Epidermal melanocyte (primary cell): Measurements from ENCODE around the gene FNTB.

Source experiments
- DNase-seq: peaks from one replicate; pipeline ENCODE4 v3.0.0; 2011; ENCODE audit warnings: low spot score; ENCODE audit not compliant: insufficient read length

The FNTB gene

DNA sequence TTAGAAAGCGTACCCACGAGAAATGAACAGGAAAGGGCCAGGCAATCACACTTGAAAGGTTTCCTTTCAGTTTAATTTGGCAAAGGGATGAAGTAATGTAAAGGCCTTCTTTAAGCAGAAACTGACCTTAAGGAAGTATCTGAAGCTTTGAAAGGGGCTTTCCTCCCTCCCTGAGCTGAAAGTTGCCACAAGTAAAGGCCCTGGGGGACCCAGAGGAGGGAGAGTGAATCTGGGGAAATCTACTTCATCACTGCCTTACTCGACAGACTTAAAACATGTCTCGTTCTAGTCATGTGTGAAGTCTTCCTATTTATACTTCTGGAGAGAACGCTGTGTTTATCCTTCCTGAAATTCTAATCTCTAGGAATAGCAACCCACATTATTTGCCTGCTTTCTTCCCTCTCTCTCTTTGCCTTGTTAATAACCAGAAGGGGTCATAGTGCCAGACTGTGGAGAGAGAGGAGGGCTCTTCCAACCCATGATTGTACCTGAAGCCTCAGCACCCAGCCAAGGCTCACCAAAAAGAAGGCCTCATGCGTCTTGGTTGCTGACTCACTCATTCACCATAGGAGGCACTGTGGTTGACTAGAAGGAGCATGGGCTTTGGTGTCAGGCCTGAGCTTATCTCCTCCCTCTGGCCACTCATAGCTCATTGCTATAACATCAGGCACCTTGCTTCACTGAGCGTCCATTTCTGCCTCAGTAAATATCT is 33.9 kb upstream of the FNTB start:
- no peak for DNase-seq

DNA sequence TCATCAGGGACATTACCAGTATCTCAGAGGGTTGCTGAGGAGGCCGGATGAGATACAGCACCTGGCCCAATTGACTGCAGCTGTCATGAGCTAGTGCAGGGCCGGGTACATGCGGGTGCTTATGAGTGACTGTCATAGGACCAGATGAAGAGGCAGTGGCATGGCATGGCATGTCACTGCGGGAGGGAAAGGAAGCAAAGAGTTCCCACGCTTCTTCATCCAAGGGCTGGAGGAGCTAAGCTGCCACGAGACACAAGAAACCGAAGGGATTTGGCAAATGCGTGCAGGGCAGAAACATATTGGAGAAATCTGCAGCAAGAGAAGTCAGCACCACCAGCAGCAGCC is 33.4 kb upstream of the FNTB start:
- DNase-seq, result no peak

DNA sequence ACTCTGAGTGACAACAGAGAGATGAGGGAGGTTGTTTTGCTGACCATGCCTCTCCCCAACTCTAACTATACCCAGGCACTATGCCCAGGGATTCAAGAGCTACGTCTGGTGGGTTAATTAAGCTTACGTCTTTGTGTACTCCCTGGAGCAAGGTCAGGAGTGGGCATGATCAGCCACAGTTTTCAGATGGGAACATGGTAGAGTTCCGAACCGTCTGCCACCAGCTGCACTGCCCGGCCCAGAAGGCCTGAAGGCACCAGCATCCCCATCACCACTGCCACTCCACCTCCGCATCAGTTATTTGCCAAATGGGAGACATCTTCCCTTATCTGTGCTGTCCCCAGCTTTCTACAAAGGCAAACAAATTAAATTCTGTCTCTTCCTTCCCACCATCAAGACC is 33.0 kb upstream of the FNTB start:
- no peak for DNase-seq

DNA sequence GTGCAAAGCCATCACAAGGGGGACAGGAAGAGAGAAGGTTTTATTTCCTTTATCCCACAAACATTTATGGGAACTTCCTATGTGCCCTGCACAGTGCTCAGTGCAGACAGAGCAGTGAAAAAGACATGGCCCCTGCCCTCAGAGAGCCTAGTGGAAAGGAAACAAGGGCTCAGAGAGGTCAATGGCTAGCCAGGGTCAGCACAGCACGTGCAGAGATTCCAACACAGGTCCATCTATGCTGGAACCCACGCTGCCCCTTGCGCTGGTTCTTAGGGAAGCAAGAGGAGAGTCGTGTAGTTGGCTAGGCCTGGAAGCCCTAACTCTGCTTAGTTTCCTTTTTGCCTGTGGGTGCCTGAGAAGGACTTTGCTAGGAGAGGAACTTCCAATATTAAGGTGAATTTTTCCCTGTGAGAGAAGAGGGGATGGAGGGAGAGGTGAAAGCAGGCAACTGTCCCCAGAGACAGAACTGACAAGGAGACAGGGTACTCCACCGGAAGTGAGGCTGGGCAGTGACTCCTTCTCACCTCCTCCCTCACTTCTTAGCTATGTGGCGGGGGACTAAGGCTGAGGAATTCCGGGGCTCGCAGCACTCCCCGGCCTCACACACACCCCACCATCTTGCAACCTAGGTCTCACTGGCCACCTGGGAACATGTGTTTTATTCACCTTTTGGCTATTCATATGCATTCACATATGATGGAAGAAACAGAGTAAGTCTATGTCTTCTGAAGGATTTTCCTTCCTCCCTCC is 32.0 kb upstream of the FNTB start:
- no peak for DNase-seq

DNA sequence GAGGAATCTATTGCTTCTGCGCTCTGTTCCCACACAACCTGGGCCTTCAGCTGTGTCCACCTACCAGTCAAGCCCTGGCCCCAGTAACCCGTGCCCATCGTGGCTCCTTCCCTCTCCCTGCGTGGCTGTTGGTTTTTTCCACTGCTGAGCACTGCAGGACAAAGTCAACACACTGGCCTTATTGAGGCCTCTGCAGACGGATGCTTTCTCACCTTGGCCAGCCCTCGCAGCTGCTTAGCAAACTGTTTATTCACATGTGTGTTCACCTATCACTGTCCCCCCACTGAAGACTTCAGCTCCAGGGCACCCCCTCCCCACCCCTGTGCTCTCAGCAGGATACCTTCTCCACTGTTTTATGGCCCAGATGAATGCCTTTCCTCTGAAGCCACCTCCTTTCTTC is 31.4 kb upstream of the FNTB start:
- no peak for DNase-seq

DNA sequence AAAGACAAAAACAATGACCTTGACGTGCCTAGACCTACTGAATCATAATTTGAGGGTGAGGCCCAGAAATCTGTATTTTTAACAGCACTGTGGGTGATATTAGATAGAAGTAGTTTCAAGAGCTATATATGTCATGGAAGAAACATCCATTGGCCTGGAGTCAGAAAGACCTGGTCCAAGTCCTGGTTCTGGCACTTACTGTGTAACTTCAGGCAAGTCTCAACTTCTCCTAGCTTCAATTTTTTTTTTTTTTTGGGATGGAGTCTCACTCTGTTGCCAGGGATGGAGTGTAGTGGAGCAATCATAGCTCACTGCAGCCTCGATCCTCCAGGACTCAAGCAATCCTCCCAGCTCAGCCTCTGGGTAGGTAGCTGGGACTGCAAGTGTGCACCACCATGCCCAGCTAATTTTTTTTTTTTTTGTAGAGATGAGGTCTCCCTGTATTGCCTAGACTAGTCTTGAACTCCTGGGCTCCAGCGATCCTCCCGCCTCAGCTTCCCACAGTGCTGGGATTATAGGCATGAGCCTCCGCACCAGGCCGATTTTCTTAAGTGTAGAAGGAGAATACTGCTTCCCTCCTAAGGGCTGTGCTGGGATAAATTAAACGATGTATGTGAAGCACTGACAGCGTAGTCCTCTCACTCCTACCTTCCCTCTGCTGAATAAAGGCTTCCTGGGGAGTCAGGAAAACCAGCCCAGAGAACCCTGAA is 29.8 kb upstream of the FNTB start:
- no peak for DNase-seq

DNA sequence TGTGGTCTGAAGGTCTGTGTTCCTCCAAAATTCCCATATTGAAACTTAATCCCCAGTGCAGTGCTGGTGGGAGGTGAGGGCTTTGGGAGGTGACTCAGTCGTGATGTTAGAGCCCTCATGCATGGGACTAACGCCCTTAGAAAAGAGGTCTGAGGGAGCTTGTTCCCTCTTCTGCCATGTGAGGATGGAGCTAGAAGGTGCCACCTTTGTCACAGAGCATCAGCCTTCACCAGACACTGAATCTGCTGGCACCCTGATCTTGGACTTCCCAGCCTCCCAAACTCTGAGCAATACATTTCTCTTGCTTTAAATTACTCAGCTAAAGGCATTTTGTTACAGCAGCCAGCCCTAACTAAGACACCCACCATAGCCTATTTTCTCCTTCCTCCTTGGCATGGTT is 28.5 kb upstream of the FNTB start:
- DNase-seq, result no peak

DNA sequence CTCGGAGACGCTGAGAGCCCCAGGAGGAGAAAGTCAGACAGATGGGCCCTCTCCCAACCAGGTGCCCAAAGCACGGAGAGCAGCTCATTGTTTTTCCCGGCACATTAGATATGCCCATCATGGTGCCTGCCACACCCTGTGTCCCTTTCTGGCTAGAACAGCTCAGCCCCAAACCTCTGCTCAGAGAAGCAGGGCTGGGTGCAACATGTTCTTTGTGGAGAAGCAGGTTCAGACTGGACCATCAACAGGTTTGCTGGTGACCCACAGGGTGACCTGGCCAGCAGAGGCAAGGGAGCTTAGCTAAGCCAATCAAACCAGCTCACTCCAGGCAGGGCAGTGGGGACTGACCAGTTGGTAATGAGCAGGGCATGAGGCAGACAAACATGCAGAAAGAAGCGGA is 28.0 kb upstream of the FNTB start:
- DNase-seq, result no peak

DNA sequence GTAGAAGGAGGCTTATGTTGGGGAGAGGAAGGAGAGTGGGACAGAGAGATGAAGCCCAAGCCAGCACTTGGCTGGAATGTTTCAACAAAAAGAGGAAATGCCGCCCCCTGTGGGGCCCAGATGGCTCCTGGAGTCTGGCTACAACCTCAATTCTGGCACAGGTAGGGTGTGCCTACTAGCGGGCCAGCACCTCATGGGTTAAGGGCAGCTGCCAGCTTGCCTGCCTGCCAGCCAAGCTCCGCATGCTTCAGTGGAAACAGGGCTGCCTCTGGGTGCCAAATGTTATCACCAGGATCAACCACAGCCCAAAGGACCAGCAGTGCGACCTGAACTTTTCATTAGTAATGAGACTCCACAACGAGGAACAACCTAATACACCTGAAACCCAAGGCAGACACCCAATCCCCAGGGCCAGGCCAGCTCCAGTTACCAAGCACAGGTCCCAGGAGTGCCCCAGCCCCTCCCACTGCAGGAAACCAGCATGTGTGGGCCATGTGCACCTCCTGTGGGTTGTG is 25.9 kb upstream of the FNTB start:
- DNase-seq, result no peak

DNA sequence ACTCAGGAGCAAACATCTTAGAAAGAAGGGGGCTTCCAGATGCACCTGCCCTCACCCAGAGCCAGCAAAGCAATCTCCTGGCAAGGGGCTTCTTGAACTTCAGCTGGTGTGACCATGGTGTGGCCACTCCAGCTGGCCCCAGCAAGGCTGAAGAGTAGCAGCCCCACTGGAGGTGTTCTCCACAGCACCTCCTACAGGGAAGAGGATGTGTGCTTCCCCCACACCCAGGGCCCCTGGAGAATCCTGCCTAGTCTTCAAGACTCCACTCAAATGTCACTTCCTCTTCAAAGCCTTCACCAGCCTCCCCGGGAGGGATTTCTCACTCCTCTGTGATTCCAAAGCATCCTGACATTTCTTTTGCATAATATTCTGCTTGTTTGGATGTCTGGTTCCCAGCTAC is 23.1 kb upstream of the FNTB start:
- DNase-seq, result no peak

DNA sequence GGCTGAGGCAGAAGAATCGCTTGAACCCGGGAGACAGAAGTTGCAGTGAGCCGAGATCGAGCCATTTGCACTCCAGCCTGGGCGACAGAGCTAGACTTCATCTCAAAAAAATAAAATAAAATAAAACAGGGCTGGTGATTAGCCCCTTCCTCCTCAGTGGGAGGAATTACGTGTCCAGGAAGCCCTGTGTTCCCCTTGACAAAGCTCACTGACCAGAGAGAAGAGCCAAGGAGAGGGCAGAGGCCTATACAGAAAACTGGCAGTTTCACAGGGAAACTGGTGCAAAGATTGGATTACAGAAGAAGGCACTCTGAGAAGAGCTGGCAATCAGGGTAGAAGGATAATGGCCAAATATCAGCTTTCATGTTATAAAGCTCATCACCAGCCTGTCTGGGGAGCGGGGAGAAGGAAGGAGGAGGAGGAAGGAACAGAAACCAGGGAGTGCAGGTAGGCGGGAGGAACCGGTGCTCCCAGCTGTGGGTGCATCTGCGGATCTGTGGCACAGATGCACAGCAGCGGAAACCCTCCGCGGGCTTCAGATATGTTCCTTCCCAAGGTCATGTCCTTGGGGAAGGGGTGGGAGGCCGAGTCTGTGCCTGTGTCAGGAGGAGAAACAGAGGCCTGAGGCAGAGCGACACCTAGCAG is 21.2 kb upstream of the FNTB start:
- DNase-seq, result no peak

DNA sequence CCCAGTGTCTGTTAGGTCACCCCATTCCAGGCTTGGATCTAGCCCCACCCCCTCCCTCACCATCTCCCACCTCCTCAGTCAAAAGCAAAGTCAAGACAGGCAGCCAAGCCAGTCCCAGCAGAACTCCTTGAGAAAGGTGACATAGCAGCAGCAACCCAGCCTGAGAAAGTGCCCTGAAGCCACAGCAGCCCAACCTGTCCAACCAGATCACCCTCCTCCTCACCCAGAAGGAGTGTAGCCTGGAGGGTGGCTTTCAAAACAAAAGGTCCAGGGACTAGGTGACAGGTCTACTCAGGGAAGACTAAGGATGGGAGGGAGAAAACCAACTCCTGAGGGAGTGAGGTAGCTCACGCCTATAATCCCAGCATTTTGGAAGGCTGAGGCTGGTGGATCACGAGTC is 19.7 kb upstream of the FNTB start:
- DNase-seq, result no peak

DNA sequence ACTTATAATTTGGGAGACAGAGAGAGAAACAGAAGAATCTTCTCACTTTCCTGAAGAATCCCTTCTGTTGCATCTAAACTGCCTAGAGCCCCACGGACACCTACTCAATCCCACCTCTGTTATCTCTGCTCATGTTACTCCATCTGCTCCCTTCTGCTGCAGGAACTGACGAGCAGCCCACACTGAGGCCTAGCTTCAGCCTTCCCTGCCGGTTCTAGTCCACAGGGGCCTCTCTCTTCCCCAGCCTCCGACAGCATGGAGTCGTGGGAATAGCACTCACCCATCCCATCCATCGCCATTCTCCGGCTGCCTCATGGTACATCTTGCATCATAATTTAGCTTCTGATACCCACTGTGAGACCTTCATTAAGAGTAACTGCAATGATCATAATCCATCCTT is 18.5 kb upstream of the FNTB start:
- no peak for DNase-seq

DNA sequence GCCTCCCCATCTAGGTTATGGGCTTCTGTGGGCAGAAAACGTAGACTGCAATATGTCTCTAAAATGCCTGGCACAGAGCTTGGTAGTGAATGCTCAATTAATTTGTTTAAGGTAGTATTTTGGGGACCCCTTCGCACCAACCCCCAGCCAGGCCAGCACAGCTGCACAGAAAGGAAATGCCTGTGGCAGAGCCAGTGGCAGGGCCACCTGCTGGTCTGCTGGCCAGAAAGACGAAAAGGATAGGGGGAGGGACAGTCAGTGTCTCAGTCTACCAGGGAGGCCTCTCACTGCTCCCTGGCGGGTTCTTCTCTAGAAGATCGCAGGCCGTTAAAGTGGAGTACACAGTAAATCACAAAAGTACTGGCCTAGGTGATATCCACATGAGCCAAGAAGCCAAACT is 18.0 kb upstream of the FNTB start:
- DNase-seq, result no peak

DNA sequence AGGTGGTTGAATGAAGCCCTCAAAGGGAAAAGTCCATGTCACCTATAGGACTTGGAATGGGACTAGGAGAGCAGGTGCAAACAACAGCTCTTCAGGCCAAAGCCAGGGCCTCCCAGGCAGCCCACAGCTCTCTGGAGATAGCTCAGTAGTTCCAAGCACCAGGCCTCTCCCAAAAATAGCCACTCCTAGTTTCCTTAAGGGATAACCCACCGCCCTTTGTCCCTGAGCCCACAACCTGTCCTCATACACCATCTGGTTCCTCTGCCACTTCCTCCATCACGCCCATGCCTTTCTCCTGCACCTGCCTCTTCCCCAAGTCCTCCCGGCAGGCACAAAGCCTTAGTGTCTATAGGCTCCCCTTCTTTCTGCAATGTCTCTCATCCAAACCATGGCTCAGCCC is 16.7 kb upstream of the FNTB start:
- no peak for DNase-seq

DNA sequence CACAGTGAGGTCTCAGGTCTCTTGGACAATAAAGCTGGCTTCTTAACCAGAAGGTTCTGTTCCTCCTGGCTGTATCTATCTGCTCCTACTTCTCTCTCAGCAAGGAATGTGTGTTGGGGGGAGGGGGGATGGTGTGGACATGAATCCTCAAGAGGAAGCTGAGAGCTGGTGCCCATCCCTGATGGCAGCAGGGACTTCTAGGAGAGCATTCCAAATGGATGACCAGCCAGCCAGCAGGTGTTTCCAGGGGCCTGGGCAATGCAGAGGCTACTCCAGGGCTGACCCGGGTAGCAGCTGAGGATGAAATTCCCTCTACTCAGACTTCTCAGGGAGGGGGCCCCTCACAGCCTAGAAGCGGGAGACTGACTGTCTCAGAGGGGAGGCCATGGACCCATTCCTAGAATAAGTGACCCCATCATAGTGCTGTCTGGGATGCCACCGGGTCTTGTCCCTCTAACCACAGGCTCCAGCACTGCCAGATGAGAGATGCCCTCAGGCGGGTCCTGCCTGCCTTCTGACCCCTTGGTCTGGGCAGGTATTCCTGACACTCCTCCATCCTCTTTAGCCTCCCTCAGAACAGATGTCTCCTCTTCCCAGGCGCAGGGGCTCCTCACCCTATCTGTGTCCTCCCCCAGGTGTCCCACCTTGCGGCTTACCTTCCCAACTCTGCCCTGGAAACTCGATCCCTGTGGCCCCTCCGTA is 15.8 kb upstream of the FNTB start:
- no peak for DNase-seq

DNA sequence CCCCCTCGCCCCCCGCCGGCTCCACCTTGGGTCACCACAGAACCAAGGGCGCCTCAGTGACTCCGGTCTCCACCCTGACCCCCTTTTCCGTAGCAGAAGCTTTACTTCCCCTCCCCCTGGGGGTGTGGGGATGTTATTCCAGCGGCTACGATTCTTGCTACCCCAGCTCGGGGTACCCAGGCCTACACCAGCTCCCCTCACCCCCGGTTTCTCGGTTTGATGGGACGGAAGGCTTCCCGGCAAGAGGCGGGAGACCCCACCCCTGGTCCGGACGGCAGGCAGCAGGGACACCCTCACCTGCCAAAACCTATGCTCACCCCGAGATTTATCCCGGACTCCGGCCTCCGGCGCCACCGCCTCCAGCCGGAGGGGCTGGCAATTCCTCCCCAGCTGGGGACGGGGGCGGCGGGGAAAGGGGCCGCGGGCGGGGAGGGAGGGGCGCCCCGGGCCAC is 15.2 kb upstream of the FNTB start:
- no peak for DNase-seq

DNA sequence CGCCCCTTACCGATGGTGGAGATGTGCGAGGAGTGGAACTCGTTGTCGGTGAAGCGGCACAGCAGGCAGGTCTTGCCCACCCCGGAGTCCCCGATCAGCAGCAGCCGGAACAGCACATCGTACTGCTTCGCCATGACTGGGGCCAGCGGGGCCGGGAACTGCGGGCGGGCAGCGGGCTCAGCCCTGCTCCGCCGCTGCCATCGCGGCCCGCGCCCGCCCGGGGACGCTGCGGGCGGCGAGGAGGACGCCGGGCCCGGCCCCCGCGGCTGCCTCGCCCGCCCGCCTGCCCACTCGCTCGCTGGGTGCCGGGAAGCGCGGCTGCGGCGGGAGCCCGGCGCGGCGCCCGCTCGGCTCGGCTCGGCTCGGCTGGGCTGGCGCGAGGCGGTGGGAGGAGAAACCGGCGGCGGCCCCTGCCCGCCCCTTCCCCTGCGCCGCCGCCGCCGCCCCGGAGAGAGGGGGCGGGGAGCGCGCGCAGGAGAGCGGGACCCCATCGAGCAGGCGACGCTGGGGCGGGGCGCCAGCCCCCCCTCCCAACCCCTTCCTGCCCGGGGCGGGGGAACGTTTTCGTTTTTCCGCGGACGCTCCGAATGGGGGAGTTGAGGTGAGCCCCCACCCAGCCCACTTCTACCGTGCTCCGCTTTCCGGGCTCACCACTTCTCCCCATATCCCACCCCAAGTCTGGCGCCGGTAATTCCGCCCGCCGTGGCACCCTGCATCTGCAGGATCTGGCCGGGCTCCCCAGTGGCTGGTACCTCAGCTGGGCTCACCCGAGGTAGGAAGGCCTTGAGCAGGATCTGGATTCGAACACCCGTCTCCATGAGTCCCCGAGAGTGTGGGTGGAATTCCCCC is 14.5 kb upstream of the FNTB start, which contains the start of gene RAB15:
RAB15 (minus strand) TSS at position 394 of the 849 bp plus-strand sequence; CDS start at position 134, 260 bp downstream.
- DNase-seq, result no peak

DNA sequence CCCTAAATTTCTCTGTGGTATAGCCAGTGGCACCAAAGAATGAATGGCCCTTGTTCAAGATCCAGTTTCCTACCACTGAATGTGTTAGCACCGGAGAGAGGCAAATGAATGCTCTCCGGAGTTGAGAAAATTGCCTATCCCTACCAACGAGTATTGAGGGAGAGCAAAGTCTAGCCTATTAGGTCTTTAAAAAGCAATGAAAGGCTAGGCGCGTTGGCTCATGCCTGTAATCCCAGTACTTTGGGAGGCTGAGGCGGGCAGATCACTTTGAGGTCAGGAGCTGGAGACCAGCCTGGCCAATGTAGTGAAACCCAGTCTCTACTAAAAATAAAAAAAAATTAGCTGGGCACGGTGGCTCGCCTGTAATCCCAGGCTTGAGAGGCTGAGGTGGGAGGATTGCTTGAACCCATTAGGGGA is 13.7 kb upstream of the FNTB start:
- DNase-seq, result no peak

DNA sequence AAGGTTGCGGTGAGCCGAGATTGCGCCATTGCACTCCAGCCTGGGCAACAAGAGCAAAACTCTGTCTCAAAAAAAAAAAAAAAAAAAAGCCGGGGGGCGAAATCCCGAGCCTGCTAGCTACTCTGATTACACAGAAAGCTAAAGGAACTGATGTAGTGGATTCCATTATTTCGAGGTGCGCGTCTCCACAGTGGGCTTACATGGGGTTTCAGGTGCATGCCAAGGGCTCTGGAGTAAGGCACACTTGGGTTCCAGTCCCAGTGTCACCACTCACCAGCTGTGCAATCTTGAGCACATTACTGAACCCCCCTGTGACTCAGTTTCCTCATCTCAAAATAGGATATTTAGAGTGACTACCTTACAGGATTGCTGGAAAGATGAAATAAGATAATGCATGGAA is 12.9 kb upstream of the FNTB start:
- DNase-seq, result no peak
